OCI-LY3 (cell line): ENCODE measurements around the gene PRKCI.
A peak's percentile ranks its signal among the peaks of the same experiment; 100 is the strongest.

Experiments
- H2AFZ ChIP-seq: fragments of 200-600, 300-600 bp; shearing (Covaris generic); 2 replicates; pipeline ENCODE4 v1.6.0; 2014; ENCODE audit warnings: antibody characterized with exemption, low read depth, low read length
- H3K27ac ChIP-seq: fragments of 200-600, 300-600 bp; sonication (generic); 2 replicates; pipeline ENCODE4 v1.5.1; 2014; ENCODE audit warnings: mild to moderate bottlenecking, low read length, moderate library complexity, mixed read lengths
- H3K27me3 ChIP-seq: fragments of 200-600, 300-600 bp; sonication (generic); 2 replicates; pipeline ENCODE4 v1.6.1; 2014; ENCODE audit warnings: low read depth, low read length, mixed read lengths
- H3K36me3 ChIP-seq: fragments of 200-600, 300-600 bp; sonication (generic); replicated peaks from 2 replicates; pipeline ENCODE3; 2014; ENCODE audit warnings: low read depth, low read length, mixed read lengths
- H3K4me1 ChIP-seq: fragments of 300-600, 200-600 bp; sonication (generic); 2 replicates; pipeline ENCODE4 v1.6.1; 2014; ENCODE audit warnings: low read length, mixed read lengths
- H3K4me2 ChIP-seq: fragments of 200-600, 300-600 bp; sonication (generic); 2 replicates; pipeline ENCODE4 v1.6.1; 2014; ENCODE audit warnings: low read length, mixed read lengths
- H3K4me3 ChIP-seq: fragments of 300-600, 200-600 bp; sonication (generic); 2 replicates; pipeline ENCODE4 v1.5.1; 2014; ENCODE audit warnings: antibody characterized with exemption, mild to moderate bottlenecking, low read length, moderate library complexity
- H3K79me2 ChIP-seq: fragments of 300-600, 200-600 bp; shearing (Covaris generic); 2 replicates; pipeline ENCODE4 v1.6.1; 2014; ENCODE audit warnings: mild to moderate bottlenecking, low read length, mixed read lengths
- H3K9ac ChIP-seq: fragments of 300-600, 200-600 bp; shearing (Covaris generic); 2 replicates; pipeline ENCODE4 v1.6.0; 2014; ENCODE audit warnings: mild to moderate bottlenecking, low read length, moderate library complexity
- H3K9me3 ChIP-seq: fragments of 200-600, 300-600 bp; shearing (Covaris generic); 2 replicates; pipeline ENCODE4 v1.6.1; 2014; ENCODE audit warnings: low read length, mixed read lengths; ENCODE audit not compliant: insufficient read depth
- H4K20me1 ChIP-seq: fragments of 200-600, 300-600 bp; sonication (generic); 2 replicates; pipeline ENCODE4 v1.6.1; 2016; ENCODE audit warnings: low read length, mixed read lengths; ENCODE audit not compliant: insufficient read depth
- CTCF ChIP-seq: fragments of 200-600, 300-600 bp; sonication (generic); IDR thresholded peaks from 2 replicates; pipeline ENCODE4 v1.5.1; 2014; ENCODE audit warnings: antibody characterized with exemption, low read length, low read depth
- EZH2phosphoT487 ChIP-seq: fragments of 200-600 bp; shearing (Covaris generic); IDR thresholded peaks from 2 replicates; pipeline ENCODE4 v1.6.1; 2018; ENCODE audit warnings: antibody characterized with exemption, mixed run types, low read depth

Gene PRKCI

GRCh38 chr3:170219850-170220249 is 2.4 kb upstream of the PRKCI start:
- H3K79me2 ChIP-seq: peaks cover 10% of the 10 kb centered on the region
- no peak overlapping the region for H2AFZ ChIP-seq
- TF ChIP-seq EZH2phosphoT487 (no peak), CTCF (no peak)

GRCh38 chr3:170220871-170221270 is 1.4 kb upstream of the PRKCI start:
- no peak for TF ChIP-seq EZH2phosphoT487
- H3K79me2 ChIP-seq: peaks cover 13% of the 10 kb centered on the region
- no peaks in the 10 kb centered on the region for H3K9me3 ChIP-seq
- no peak overlapping the region for H3K9ac ChIP-seq
- no peak overlapping the region for H3K4me3 ChIP-seq
- H3K4me2 ChIP-seq: no peak overlapping the region
- no peaks in the 10 kb centered on the region for H3K27me3 ChIP-seq
- no peaks in the 10 kb centered on the region; the same call in 1 of the 2 replicates for H4K20me1 ChIP-seq
- H3K27ac ChIP-seq: no peak overlapping the region
- peaks cover 10% of the 10 kb centered on the region for H3K4me1 ChIP-seq
- no peaks in the 10 kb centered on the region for H3K36me3 ChIP-seq
- H2AFZ ChIP-seq: no peak overlapping the region

More at GRCh38 chr3:170219850-170220249, 2.4 kb upstream of the PRKCI start:
- no peak overlapping the region for H3K4me2 ChIP-seq
- H3K27me3 ChIP-seq: no peaks in the 10 kb centered on the region
- H3K36me3 ChIP-seq: no peaks in the 10 kb centered on the region
- H3K4me1 ChIP-seq: peaks cover 5% of the 10 kb centered on the region; the same call in 1 of the 2 replicates
- no peak overlapping the region for H3K27ac ChIP-seq
- no peaks in the 10 kb centered on the region for H3K9me3 ChIP-seq
- H3K4me3 ChIP-seq: no peak overlapping the region
- H3K9ac ChIP-seq: no peak overlapping the region
- H4K20me1 ChIP-seq: no peaks in the 10 kb centered on the region

GRCh38 chr3:170222647-170223541 is 670 bp downstream of the PRKCI start:
- Histone ChIP-seq H3K4me2 (peak overlapping the region; percentile 81), H3K27ac (0 out of 2 replicates have a peak overlapping the region, but pooled peaks have one; percentile 3), H3K79me2 (peaks cover 19% of the 10 kb centered on the region), H3K27me3 (no peaks in the 10 kb centered on the region), H3K9ac (peak overlapping the region; percentile 74), H3K4me1 (peaks cover 10% of the 10 kb centered on the region), H4K20me1 (no peaks in the 10 kb centered on the region; the same call in 1 of the 2 replicates), H3K9me3 (no peaks in the 10 kb centered on the region), H3K4me3 (peak overlapping the region; percentile 85), H3K36me3 (no peaks in the 10 kb centered on the region), H2AFZ (peak overlapping the region; percentile 94)
- TF ChIP-seq EZH2phosphoT487: no peak
- no peak for TF ChIP-seq CTCF

GRCh38 chr3:170225166-170225565 is 2.9 kb downstream of the PRKCI start:
- H3K4me3 ChIP-seq: no peak overlapping the region
- TF ChIP-seq EZH2phosphoT487: no peak
- no peak for TF ChIP-seq CTCF
- H3K9ac ChIP-seq: no peak overlapping the region
- H3K9me3 ChIP-seq: no peaks in the 10 kb centered on the region
- H3K27me3 ChIP-seq: no peaks in the 10 kb centered on the region
- H3K79me2 ChIP-seq: peaks cover 19% of the 10 kb centered on the region
- peaks cover 10% of the 10 kb centered on the region for H3K4me1 ChIP-seq
- no peaks in the 10 kb centered on the region; the same call in 1 of the 2 replicates for H4K20me1 ChIP-seq
- H3K4me2 ChIP-seq: no peak overlapping the region
- no peaks in the 10 kb centered on the region for H3K36me3 ChIP-seq
- no peak overlapping the region for H3K27ac ChIP-seq
- H2AFZ ChIP-seq: no peak overlapping the region
